ENCODE data around the gene ITPR2.
"Not testable (repeated sequence)": the region's sequence is repeated elsewhere in the genome, so short reads cannot be mapped to it uniquely, and the experiment has no call there.

The ITPR2 gene

GRCh38 chr12:26870491-26871419 is 37.8 kb upstream of the ITPR2 start:
- TF ChIP-seq, protein P1, sequence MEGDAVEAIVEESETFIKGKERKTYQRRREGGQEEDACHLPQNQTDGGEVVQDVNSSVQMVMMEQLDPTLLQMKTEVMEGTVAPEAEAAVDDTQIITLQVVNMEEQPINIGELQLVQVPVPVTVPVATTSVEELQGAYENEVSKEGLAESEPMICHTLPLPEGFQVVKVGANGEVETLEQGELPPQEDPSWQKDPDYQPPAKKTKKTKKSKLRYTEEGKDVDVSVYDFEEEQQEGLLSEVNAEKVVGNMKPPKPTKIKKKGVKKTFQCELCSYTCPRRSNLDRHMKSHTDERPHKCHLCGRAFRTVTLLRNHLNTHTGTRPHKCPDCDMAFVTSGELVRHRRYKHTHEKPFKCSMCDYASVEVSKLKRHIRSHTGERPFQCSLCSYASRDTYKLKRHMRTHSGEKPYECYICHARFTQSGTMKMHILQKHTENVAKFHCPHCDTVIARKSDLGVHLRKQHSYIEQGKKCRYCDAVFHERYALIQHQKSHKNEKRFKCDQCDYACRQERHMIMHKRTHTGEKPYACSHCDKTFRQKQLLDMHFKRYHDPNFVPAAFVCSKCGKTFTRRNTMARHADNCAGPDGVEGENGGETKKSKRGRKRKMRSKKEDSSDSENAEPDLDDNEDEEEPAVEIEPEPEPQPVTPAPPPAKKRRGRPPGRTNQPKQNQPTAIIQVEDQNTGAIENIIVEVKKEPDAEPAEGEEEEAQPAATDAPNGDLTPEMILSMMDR (conservative IDR thresholded peaks at IDR 0.05; ENCODE audit: low read depth, low read length), result no peak
- DNase-seq (ENCODE audit: low read depth), result peak; percentile 97
- H3K4me3 ChIP-seq (ENCODE audit: low read length), result no peak overlapping the region

DNA sequence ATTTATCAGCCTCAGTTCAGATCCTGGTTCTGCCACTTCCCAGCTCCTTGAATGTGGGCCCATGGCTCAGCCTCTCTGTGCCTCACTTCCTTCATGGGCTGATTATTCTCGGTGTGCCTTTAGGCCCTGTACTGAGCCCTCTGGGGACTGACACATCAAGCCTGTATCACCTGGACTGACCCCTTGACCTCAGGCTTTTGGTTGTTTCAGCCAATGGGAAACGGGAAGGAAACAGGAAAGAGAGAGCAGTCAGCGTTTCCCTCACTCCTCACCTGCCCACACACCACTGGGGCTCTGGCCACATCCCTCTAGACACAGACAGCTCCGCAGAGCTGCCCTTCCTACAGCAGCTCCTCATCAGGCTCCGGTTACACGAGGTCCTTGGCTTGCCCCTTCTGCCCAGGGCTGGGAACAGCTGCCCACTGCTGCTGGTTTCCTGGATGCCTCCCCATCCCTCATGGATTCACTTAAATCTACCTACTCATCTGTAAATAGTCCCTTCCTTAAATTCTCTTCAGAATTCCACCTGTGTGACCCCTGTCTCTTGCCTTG is 37.0 kb upstream of the ITPR2 start:
- no peak for DNase-seq (ENCODE audit: low read depth)
- H3K4me3 ChIP-seq (ENCODE audit: low read length), result no peak overlapping the region
- TF ChIP-seq, protein P1 (conservative IDR thresholded peaks at IDR 0.05; ENCODE audit: low read depth, low read length), result no peak

DNA sequence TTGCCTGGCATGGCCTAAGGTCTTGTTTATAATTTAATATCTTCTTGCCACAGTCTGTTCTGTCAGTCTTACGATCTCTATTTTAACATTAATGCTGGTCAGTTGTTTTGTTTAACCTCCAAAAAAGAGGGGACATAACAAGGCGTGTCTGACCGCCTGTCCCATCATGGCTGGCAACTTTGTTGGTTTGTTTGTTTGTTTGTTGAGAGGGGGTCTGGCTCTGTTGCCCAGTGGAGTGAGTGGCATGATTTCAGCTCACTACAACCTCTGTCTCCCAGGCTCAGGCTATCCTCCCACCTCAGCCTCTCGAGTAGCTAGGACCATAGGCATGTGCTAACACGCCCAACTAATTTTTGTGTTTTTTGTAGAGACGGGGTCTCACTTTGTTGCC is 36.1 kb upstream of the ITPR2 start:
- no peak for DNase-seq (ENCODE audit: low read depth)
- TF ChIP-seq, protein P1 (conservative IDR thresholded peaks at IDR 0.05; ENCODE audit: low read depth, low read length), result no peak
- H3K4me3 ChIP-seq (ENCODE audit: low read length), result no peak overlapping the region

DNA sequence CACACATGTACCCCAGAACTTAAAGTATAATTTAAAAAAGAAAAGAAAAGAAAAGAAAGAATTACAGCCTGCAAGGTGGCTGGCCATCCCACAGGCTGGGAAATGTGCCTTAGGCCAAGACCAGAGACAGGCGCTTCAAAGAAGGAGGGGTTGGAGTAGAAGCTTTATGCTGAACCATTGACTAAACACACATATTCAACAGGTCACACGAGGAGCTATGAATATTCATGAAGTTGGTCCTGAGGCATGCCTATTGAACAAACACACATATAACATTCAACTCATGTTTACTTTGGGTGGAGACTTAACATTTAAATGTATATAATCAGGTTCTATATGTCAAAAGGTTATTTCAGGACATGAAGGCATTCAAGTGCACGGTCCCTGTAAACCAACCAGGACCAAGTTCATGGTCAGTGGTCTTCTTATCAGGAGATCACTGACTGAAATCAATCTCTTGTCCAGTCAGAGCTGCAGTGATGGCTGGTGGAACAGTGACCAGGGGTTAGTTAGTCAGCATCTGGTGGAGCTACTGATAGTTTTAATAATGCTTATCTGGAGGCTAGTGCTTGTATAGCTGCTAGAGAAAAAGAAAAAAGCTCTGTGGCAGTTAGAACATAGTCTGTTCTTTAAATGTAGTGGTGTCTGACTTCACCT is 35.6 kb upstream of the ITPR2 start:
- TF ChIP-seq, protein P1 (conservative IDR thresholded peaks at IDR 0.05; ENCODE audit: low read depth, low read length), result no peak
- no peak overlapping the region for H3K4me3 ChIP-seq (ENCODE audit: low read length)
- DNase-seq (ENCODE audit: low read depth), result no peak

DNA sequence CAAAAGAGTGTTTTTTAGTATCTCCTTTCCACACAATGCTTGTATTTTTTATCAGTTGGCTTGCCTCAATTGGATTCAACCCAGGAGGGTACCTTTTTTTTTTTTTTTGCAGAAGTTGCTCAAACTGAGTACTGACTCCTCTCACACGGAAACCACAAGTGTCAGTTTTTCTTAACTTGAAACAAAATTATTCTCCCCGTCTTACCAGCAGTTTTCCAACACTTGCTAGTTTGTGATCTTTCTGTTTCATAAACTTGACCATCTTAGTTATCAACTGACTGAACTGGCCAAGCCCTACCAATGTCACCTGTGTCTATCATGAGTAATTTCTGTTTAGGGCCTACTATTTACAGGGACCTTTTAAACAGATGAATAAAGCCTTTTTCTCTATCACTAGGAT is 34.1 kb upstream of the ITPR2 start:
- TF ChIP-seq, protein P1 (conservative IDR thresholded peaks at IDR 0.05; ENCODE audit: low read depth, low read length), result no peak
- no peak for DNase-seq (ENCODE audit: low read depth)
- H3K4me3 ChIP-seq (ENCODE audit: low read length), result no peak overlapping the region

DNA sequence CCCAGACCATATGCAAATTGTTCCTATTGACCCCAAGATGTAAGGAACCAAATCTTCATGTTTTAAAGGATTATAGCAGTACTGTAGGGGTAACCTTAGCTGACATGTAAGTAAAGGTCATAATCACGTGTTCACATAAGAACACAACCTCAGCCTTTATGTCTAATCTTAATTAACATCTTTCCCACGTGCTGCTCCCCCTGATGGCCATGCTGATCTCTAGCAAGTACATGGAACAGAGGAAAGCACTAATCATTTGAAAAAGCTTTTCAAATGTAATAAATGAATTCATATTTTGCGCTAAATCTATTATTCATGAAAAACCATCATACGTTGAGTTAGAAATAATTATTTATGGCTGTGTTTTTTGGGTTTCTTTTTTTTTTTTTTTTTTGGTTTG is 30.5 kb upstream of the ITPR2 start:
- TF ChIP-seq, protein P1 (conservative IDR thresholded peaks at IDR 0.05; ENCODE audit: low read depth, low read length), result peak; percentile 58
- no peak for DNase-seq (ENCODE audit: low read depth)
- no peak overlapping the region for H3K4me3 ChIP-seq (ENCODE audit: low read length)

DNA sequence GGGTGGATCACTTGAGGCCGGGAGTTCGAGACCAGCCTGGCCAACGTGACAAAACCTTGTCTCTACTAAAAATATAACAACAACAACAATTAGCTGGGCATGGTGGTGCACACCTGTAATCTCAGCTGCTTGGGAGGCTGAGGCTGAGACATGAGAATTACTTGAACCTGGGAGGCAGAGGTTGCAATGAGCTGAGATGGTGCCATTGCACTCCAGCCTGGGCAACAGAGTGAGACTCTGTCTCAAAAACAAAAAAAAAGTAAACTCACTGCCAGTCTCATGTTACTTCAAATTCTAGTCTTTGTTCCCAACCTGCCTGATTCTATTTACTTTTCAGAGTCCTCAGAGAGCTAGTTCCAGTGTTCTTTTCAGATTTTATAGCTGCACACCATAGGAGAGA is 29.8 kb upstream of the ITPR2 start:
- not testable (repeated sequence) for H3K4me3 ChIP-seq (ENCODE audit: low read length); DNase-seq (ENCODE audit: low read depth)

Measured in retinal pigment epithelial cell (primary cell).